ENCODE results near the gene TSPAN12.

Gene TSPAN12

GRCh38 chr7:120743128-120743527 is 114.8 kb downstream of the TSPAN12 start:
- DNase-seq (ENCODE audit: low read depth in 2 of 2), result no peak

GRCh38 chr7:120742372-120742771 is 115.6 kb downstream of the TSPAN12 start:
- no peak for DNase-seq (ENCODE audit: low read depth in 2 of 2)

- no peak for DNase-seq (ENCODE audit: low read depth in 2 of 2)
These were observed 116.4 kb downstream of the TSPAN12 start for GRCh38 chr7:120741371-120742042.

GRCh38 chr7:120740348-120740747 is 117.6 kb downstream of the TSPAN12 start:
- DNase-seq (ENCODE audit: low read depth in 2 of 2), result no peak

GRCh38 chr7:120738816-120739215 is 119.1 kb downstream of the TSPAN12 start:
- no peak for DNase-seq (ENCODE audit: low read depth in 2 of 2)
